GM12892 (cell line): ENCODE data around the gene CLMN.
"Not testable (repeated sequence)": the region's sequence is repeated elsewhere in the genome, so short reads cannot be mapped to it uniquely, and the experiment has no call there.

ENCODE experiments used
- DNase-seq: peaks from one replicate; pipeline ENCODE4 v3.0.0; 2011; ENCODE audit not compliant: insufficient read length
- FAIRE-seq: peaks from 2 replicates; lab custom pipeline; 2011; peaks lifted over from hg19 to GRCh38; lab: Jason Lieb, UNC
- POLR2A ChIP-seq: IDR thresholded peaks from 2 replicates; pipeline ENCODE4 v1.6.1; 2011; ENCODE audit warnings: low read depth, low read length, control low read depth
- POLR2AphosphoS5 ChIP-seq: IDR thresholded peaks from 2 replicates; pipeline ENCODE4 v1.6.1; 2011; ENCODE audit warnings: low read depth, low read length, control low read depth
- TAF1 ChIP-seq: IDR thresholded peaks from 2 replicates; pipeline ENCODE4 v1.6.1; 2011; ENCODE audit warnings: low read depth, mild to moderate bottlenecking, control low read depth, low read length, borderline replicate concordance

Gene CLMN

DNA sequence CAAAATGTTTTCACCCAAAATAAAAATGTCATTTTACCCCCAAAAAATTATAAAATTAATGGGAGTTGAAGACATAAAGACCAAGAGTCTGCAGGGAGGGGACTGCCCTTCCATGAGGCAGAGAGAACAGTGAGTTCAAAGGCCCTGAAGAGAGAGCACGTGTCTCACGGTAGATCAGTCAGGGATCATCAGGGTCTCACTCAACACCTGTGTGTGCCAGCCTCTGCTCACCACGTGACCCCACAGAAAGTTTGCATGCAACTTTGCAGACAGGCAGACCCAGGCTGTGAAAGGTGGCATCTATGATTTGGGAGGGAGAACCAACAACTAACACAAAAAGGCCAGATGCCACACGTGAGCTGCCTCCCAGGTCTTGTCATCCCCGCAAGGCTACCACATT lies 33.1 kb downstream of the CLMN start:
- TF ChIP-seq POLR2AphosphoS5 (no peak), POLR2A (no peak)
- FAIRE-seq (no peak), DNase-seq (no peak)

DNA sequence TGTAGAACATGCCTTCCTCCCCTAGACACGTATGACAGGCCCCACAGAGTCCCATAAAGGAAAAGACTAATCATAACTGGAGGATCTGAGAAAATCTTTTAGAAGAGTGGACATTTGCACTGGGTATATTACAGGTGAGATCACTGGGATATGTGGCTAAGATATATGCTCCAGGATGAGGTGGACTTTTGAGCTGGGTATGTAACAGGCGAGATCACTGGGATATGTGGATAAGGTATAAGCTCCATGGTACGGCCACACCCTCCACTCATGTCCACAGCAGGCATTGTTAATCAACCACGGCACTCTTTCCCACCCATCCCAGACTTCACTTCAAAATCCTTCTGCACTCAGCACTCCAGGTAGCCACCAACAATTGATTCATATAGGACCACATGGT lies 34.1 kb downstream of the CLMN start:
- TF ChIP-seq POLR2AphosphoS5, result no peak
- TF ChIP-seq TAF1, result no peak
- TF ChIP-seq POLR2A, result no peak
- no peak for FAIRE-seq
- no peak for DNase-seq

DNA sequence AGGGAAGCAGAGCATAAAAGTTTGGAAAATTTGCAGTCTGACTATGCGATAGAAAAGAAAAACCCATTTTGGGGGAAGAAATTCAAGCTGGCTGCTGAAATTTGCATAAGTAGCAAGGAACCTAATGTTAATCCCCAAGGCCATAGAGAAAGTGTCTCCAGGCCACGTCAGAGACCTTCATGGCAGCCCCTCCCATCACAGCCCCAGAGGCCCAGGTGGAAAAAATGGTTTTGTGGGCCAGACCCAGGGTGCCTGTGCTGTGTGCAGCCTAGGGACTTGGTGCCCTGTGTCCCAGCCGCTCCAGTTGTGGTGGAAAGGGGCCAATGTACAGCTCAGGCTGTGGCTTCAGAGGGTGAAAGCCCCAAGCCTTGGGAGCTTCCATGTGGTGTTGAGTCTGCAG lies 35.9 kb downstream of the CLMN start:
- FAIRE-seq, DNase-seq: not testable (repeated sequence)

DNA sequence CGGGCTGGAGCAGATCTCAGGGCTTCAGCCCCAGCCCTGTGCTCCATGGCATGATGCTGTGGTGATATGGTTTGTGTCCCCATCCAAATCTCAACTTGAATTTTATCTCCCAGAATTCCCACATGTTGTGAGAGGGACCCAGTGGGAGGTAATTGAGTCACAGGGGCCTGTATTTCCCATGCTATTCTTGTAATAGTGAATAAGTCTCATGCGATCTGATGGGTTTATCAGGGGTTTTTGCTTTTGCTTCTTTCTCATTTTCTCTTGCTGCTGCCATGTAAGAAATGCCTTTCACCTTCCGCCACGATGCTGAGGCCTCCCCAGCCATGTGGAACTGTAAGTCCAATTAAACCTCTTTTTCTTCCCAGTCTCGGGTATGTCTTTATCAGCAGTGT lies 36.7 kb downstream of the CLMN start:
- not testable (repeated sequence) for DNase-seq, FAIRE-seq

DNA sequence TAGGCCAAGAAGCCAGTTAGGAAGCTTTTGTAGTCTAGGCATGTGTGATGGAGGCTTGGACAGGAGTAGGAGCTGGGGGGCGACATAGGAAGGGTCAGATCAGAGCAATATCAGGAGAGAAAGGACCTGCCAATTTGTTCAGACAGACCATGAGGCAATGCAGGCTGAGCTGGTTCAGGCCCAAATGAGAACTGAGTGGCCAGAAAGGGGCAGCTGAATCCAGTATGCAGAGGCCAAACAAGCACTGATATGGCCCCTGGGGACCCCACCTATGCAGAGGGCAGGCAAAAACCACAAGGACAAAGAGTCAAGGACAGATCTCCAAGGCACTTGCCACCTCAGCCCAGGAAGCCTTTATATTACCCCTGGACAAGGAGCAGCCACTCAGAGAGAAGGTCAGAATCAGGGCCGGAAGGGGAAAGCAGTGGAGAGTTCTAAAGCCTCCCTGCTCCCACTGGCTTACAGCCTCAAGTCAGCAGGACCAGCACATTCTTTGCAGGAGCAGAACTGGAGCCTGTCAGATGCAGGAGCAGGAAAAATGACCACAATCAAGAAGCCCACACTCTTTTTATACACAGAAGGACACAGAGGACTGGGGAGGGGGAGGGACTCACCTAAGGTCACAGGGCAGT lies 37.2 kb downstream of the CLMN start:
- DNase-seq (no peak), FAIRE-seq (no peak)
- TF ChIP-seq POLR2AphosphoS5 (no peak), TAF1 (no peak), POLR2A (no peak)

DNA sequence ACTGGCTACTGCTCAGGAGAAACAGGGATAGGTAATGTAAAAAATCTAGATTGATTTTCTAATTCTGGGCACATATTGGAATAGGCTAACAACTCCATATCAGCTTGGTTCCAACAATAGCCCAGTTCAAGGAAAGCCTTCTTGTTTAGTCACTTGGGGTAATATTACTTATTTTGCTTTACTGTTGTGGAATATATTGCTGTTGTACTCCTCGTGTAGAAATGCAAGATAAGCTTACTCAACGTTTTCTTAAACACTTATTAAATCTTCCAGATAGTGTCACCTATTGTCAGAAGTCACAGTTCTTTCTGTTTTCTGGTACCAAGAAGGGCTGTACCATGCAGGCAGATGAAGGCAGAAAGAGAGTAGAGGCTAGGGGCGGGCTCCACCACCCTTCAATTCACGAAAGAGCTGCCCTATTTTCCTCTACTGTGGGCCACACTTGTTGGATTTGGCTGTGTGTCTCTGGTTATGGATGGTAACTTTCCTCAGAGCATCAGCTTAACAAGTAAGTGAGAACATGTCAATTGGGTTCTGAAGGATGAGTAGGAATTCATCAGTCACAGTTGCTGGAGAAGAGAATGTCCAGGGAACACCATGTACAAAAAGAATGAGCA lies 38.0 kb downstream of the CLMN start:
- FAIRE-seq (no peak), DNase-seq (no peak)
- TF ChIP-seq POLR2AphosphoS5, result no peak
- no peak for TF ChIP-seq POLR2A
- no peak for TF ChIP-seq TAF1

DNA sequence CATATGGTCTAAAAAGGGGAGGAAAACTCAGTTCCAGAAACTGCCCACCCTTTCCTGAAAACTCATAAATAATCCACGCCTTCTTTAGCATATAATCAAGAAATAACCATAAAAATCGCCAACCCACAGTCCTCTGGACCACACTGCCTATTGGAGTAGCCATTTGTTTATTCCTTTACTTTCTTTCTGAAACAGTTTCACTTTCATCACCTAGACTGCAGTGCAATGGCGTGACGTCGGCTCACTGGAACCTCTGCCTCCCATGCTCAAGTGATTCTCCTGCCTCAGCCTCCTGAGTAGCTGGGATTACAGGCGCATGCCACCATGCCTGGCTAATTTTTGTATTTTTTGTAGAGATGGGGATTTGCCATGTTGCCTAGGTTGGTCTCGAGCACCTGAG lies 44.2 kb downstream of the CLMN start:
- DNase-seq (no peak), FAIRE-seq (no peak)
- no peak for TF ChIP-seq POLR2AphosphoS5
- no peak for TF ChIP-seq POLR2A
- TF ChIP-seq TAF1, result no peak

DNA sequence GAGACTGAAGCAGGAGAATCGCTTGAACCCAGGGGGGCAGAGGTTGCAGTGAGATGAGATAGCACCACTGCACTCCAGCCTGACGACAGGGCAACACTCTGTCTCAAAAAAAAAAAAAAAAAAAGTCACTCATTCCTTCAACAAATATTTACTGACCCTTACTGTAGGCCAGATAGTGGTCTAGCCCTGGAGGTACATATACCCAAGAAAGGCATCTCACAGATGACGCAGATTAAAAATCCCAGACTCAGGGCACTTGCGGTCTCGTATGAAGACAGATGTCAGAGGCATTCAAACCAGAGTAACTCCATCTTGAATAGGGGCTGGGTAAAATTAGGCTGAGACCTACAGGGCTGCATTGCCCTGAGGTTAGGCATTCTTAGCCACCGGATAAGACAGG lies 44.8 kb downstream of the CLMN start:
- DNase-seq, result no peak
- TF ChIP-seq TAF1, result no peak
- no peak for TF ChIP-seq POLR2A
- no peak for TF ChIP-seq POLR2AphosphoS5
- no peak for FAIRE-seq

DNA sequence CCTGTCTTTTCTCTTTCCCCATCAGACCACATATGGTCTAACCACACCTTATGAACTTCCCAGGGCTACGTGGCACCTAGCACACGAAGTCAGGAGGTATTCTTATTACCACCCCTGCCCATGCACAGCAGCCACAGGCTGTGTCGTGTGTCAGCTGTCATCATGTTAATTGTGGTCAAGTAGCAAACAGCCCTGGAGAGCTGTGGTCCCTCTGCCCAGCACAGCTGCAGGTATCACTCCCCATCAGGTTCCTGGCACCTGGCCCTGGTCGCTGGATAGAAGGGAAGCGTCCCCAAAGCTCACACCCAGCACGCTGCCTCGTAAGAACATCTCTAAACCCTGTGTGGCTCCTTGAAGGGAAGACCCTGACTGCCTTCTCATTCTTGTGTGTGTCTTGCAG lies 45.4 kb downstream of the CLMN start:
- TF ChIP-seq TAF1 (no peak), POLR2A (no peak), POLR2AphosphoS5 (no peak)
- DNase-seq (no peak), FAIRE-seq (no peak)

DNA sequence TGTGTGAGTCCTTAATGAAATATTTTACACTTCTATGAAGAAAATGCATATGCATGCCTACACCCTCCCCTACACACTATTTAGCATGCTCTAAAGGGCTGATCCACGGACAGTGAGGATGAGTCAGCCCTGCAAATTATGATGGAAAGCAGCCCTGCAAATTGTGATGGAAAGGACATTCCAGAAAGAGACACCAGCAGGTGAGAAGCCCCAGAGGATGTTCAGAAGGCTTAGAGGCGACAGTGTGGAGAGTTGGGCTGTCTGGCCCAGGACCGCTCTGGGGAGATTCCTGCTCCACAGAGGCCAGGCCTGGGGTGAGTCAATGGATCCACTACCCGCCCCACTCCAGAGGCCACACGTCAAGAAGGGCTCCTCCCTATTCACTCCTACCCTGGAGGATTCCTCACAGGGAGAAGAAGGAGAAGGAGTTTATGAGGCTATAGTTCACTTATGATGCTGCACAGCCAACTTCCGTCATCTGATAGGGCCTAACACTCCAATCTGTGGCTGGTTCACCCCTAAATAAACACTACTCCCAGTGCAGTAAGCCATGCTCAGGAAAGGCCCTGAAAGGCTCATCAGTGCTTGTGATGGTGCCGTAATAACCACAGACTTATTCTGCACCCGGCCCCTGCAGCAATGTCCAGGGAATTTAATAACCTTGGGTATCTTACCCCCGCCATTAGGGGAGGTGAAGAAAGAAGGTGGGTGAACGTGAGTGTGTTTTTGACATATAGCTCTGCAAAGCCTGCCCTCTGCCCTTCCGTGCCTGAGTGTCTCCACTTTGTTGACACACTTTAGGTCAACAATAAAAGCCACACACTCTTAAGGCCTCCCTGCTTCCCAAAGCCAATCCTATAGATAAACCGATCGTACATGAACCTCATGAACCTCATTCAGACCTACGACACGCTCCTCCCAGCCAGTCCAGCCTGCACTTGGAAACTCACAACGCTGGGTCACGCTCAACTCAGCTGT lies 46.4 kb downstream of the CLMN start:
- FAIRE-seq (no peak), DNase-seq (no peak)
- TF ChIP-seq POLR2A (no peak), POLR2AphosphoS5 (no peak), TAF1 (no peak)

DNA sequence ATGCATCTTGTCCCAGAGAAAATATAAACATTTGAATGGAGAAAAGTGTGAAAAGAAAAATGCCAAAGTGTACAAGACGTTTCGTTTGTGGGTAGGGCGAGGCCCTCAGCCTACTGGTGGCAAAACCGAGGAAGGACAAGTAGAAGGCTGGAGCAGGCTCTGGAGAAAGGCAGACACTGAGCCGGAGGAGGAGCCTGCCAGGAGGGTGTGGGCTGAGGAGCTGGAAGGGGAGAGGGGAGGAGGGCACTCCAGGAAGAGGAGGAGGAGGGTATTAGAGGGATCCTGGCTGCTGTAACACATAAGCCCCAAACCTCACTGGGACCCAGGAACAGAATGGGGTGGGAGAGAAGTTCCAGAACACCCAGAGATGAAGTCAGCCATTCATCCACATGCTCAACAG lies 47.7 kb downstream of the CLMN start:
- FAIRE-seq (no peak), DNase-seq (no peak)
- TF ChIP-seq POLR2A, result no peak
- TF ChIP-seq TAF1, result no peak
- no peak for TF ChIP-seq POLR2AphosphoS5

DNA sequence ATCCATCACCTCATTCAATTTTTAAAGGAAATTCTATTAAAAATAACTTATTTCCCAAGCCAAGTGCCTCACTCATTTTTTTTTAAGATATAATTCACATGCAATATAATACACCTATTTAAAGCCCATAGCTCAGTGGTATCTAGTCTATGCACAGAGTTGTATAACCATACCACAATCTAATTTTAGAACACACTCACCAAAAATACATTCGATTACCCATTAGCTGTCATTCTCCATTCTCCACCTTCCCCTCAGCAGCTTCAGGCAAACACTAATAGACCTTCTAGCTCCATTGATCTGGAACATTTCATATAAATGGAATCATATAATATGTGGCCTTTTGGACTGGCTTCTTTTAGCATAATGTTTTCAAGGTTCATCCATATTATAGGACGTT lies 49.5 kb downstream of the CLMN start:
- TF ChIP-seq TAF1 (no peak), POLR2AphosphoS5 (no peak)
- DNase-seq (no peak), FAIRE-seq (peak; percentile 68)
